Muscle layer of duodenum (tissue), 2 donors: ENCODE results near the gene CDC25B.

Source experiments
- H3K27ac ChIP-seq: one replicate; pipeline ENCODE4 v1.7.0; 2013; ENCODE audit warnings: mild to moderate bottlenecking, low read length
- H3K27me3 ChIP-seq: one replicate; pipeline ENCODE4 v1.7.0; 2013; ENCODE audit warnings: low read depth, mild to moderate bottlenecking, control low read depth, low read length
- H3K36me3 ChIP-seq, 2 donors: one replicate each; pipeline ENCODE4 v1.7.0; 2013; ENCODE audit warnings: low read length in 2 of 2, control low read depth in 1 of 2, mild to moderate bottlenecking in 1 of 2; ENCODE audit not compliant: insufficient read depth in 2 of 2, control insufficient read depth in 1 of 2
- H3K4me1 ChIP-seq, 2 donors: one replicate each; pipeline ENCODE4 v1.7.0; 2013; ENCODE audit warnings: low read length in 2 of 2, mild to moderate bottlenecking in 2 of 2, control low read depth in 1 of 2, moderate library complexity in 1 of 2; ENCODE audit not compliant: insufficient read depth in 2 of 2, control insufficient read depth in 1 of 2
- H3K4me3 ChIP-seq, 2 donors: one replicate each; pipeline ENCODE4 v1.7.0; 2013; ENCODE audit warnings: low read length in 2 of 2, low read depth in 1 of 2, mild to moderate bottlenecking in 1 of 2
- H3K9me3 ChIP-seq, 2 donors: one replicate each; pipeline ENCODE4 v1.7.0; 2013; ENCODE audit warnings: low read length in 2 of 2, control low read depth in 1 of 2, mild to moderate bottlenecking in 1 of 2; ENCODE audit not compliant: control insufficient read depth in 1 of 2
- donor health status: healthy.

CDC25B gene

GRCh38 chr20:3754276-3754630, 41.9 kb upstream of the CDC25B start:
- no peak overlapping the region for H3K27ac ChIP-seq

GRCh38 chr20:3755269-3755668, 40.8 kb upstream of the CDC25B start:
- no peak overlapping the region for H3K4me3 ChIP-seq
- H3K27ac ChIP-seq = no peak overlapping the region
- no peaks in the 10 kb centered on the region for H3K27me3 ChIP-seq
- H3K4me1 ChIP-seq = peaks cover 0 to 15% of the 10 kb centered on the region in 2 donors
- H3K9me3 ChIP-seq = no peaks in the 10 kb centered on the region
- peaks cover 11 to 27% of the 10 kb centered on the region in 2 donors for H3K36me3 ChIP-seq

More at GRCh38 chr20:3754276-3754630, 41.9 kb upstream of the CDC25B start:
- Histone ChIP-seq H3K27me3 (no peaks in the 10 kb centered on the region), H3K36me3 (peaks cover 11 to 27% of the 10 kb centered on the region in 2 donors), H3K4me1 (peaks cover 0 to 8% of the 10 kb centered on the region in 2 donors), H3K4me3 (no peak overlapping the region), H3K9me3 (no peaks in the 10 kb centered on the region)

- Histone ChIP-seq H3K4me3 (no peak overlapping the region), H3K9me3 (no peaks in the 10 kb centered on the region), H3K4me1 (peaks cover 0 to 15% of the 10 kb centered on the region in 2 donors), H3K27ac (no peak overlapping the region), H3K27me3 (no peaks in the 10 kb centered on the region), H3K36me3 (peaks cover 9 to 27% of the 10 kb centered on the region in 2 donors)
Observed at GRCh38 chr20:3755814-3756480, 40.2 kb upstream of the CDC25B start.

- Histone ChIP-seq H3K36me3 (peaks cover 7 to 23% of the 10 kb centered on the region in 2 donors), H3K27ac (no peak overlapping the region), H3K4me3 (no peak overlapping the region), H3K4me1 (peaks cover 0 to 15% of the 10 kb centered on the region in 2 donors), H3K27me3 (no peaks in the 10 kb centered on the region), H3K9me3 (no peaks in the 10 kb centered on the region)
Observed at GRCh38 chr20:3757268-3757667, 38.8 kb upstream of the CDC25B start.

- no peaks in the 10 kb centered on the region for H3K27me3 ChIP-seq
- no peak overlapping the region for H3K27ac ChIP-seq
- H3K36me3 ChIP-seq = peaks cover 7 to 23% of the 10 kb centered on the region in 2 donors
- H3K4me3 ChIP-seq = no peak overlapping the region
- H3K9me3 ChIP-seq = no peaks in the 10 kb centered on the region
- peaks cover 0 to 7% of the 10 kb centered on the region in 2 donors for H3K4me1 ChIP-seq
Observed at GRCh38 chr20:3758566-3758965, 37.5 kb upstream of the CDC25B start.

- Histone ChIP-seq H3K4me1 (peaks cover 0 to 14% of the 10 kb centered on the region in 2 donors), H3K27ac (no peak overlapping the region), H3K36me3 (peaks cover 7 to 22% of the 10 kb centered on the region in 2 donors), H3K9me3 (no peaks in the 10 kb centered on the region), H3K27me3 (no peaks in the 10 kb centered on the region), H3K4me3 (no peak overlapping the region)
Observed at GRCh38 chr20:3759316-3759823, 36.7 kb upstream of the CDC25B start.

GRCh38 chr20:3759884-3760283, 36.2 kb upstream of the CDC25B start:
- H3K36me3 ChIP-seq = peaks cover 7 to 16% of the 10 kb centered on the region in 2 donors
- no peaks in the 10 kb centered on the region for H3K27me3 ChIP-seq
- H3K9me3 ChIP-seq = no peaks in the 10 kb centered on the region
- peaks cover 0 to 19% of the 10 kb centered on the region in 2 donors for H3K4me1 ChIP-seq
- H3K27ac ChIP-seq = no peak overlapping the region
- H3K4me3 ChIP-seq = no peak overlapping the region

- H3K4me3 ChIP-seq = no peak overlapping the region
- H3K27me3 ChIP-seq = no peaks in the 10 kb centered on the region
- H3K36me3 ChIP-seq = peaks cover 7 to 9% of the 10 kb centered on the region in 2 donors
- no peaks in the 10 kb centered on the region for H3K9me3 ChIP-seq
- H3K27ac ChIP-seq = no peak overlapping the region
- H3K4me1 ChIP-seq = peaks cover 6 to 28% of the 10 kb centered on the region in 2 donors
Observed at GRCh38 chr20:3760655-3761348, 35.3 kb upstream of the CDC25B start.

GRCh38 chr20:3763671-3764601, 32.2 kb upstream of the CDC25B start:
- Histone ChIP-seq H3K36me3 (no peaks in the 10 kb centered on the region), H3K9me3 (no peaks in the 10 kb centered on the region), H3K27me3 (no peaks in the 10 kb centered on the region), H3K4me3 (no peak overlapping the region), H3K4me1 (peaks cover 12 to 52% of the 10 kb centered on the region in 2 donors), H3K27ac (no peak overlapping the region)

- Histone ChIP-seq H3K4me3 (no peak overlapping the region), H3K4me1 (peaks cover 12 to 51% of the 10 kb centered on the region in 2 donors)
Observed at GRCh38 chr20:3764659-3765058, 31.5 kb upstream of the CDC25B start.

More at GRCh38 chr20:3764659-3765058, 31.5 kb upstream of the CDC25B start:
- Histone ChIP-seq H3K9me3 (no peaks in the 10 kb centered on the region), H3K27me3 (no peaks in the 10 kb centered on the region), H3K36me3 (no peaks in the 10 kb centered on the region), H3K27ac (no peak overlapping the region)
